HFFc6 (cell line): ENCODE data around the gene GPAM. TPM values are rescaled to one million over a fixed set of nuclear protein-coding genes. Genes with fewer than 3 reads are reported as not detected.

Experiments
- DNase-seq: peaks from one replicate; pipeline ENCODE4 v3.0.0-alpha.2; 2018
- H3K27ac Mint-ChIP-seq: 2 replicates; pipeline ENCODE4 v1.8.0; 2020; ENCODE audit warnings: mild to moderate bottlenecking, mixed read lengths
- H3K27me3 Mint-ChIP-seq: 2 replicates; pipeline ENCODE4 v1.8.0; 2021; ENCODE audit warnings: mild to moderate bottlenecking, moderate library complexity, mixed read lengths; ENCODE audit not compliant: insufficient read depth
- H3K36me3 Mint-ChIP-seq: 2 replicates; pipeline ENCODE4 v1.8.0; 2021; ENCODE audit warnings: low read depth, mixed read lengths
- H3K4me1 Mint-ChIP-seq: 2 replicates; pipeline ENCODE4 v1.8.0; 2020; ENCODE audit warnings: low read depth, mixed read lengths
- H3K4me3 Mint-ChIP-seq: 2 replicates; pipeline ENCODE4 v1.8.0; 2020; ENCODE audit warnings: mild to moderate bottlenecking, moderate library complexity, mixed read lengths
- H3K9me3 Mint-ChIP-seq: 2 replicates; pipeline ENCODE4 v1.8.0; 2020; ENCODE audit warnings: mild to moderate bottlenecking, mixed read lengths
- CTCF ChIP-seq: fragments of 200-600 bp; sonication (generic); IDR thresholded peaks from 2 replicates; pipeline ENCODE4 v1.5.0; 2021; ENCODE audit warnings: antibody characterized with exemption, mild to moderate bottlenecking
- long read RNA-seq: library from polyadenylated mRNA; unstranded; transcript quantifications from one replicate; pipeline ENCODE4 v2.0.0, GENCODE V29; 2019
- total RNA-seq, 6 experiments: library from RNA; stranded (reverse); fragmentation: NEBNext Ultra II Directional; extraction: Animal tissue kit (Norgen Biotek cat#: 25700); gene quantifications; 2 replicates in 1 of 6; 3 replicates in 5 of 6; pipeline ENCODE4 v1.2.3, GENCODE V29; 2021

GPAM gene
- 10 to 100 TPM in 5 of 6 experiments, 1 to 10 TPM in 1; 7.4 to 14.7 (median 11.4) TPM for total RNA-seq
- long read RNA-seq, full-length matches to known transcripts, result 1 of 4 reads
- long read RNA-seq, partial matches to known transcripts, result 1 of 4 reads
- long read RNA-seq, other reads (novel, unspliced or antisense), result 2 of 4 reads

- DNase-seq, result peak; percentile 88
- peaks cover 8% of the 10 kb centered on the region; the same call in 1 of the 2 replicates for H3K36me3 Mint-ChIP-seq
- peak within 1 kb of the TSS; percentile 92 for H3K27ac Mint-ChIP-seq
- H3K4me3 Mint-ChIP-seq, result peak within 1 kb of the TSS; percentile 90
- no peak for TF ChIP-seq CTCF
- H3K27me3 Mint-ChIP-seq, result peaks cover 3% of the 10 kb centered on the region
- peaks cover 24% of the 10 kb centered on the region for H3K4me1 Mint-ChIP-seq
- H3K9me3 Mint-ChIP-seq, result peaks cover 11% of the 10 kb centered on the region
These were observed at the start of gene GPAM for GRCh38 chr10:112183329-112184051. GPAM (minus strand) TSS chr10:112183765; CDS start chr10:112181784, 1,981 bp downstream.

- no peak overlapping the region for H3K4me3 Mint-ChIP-seq
- no peaks in the 10 kb centered on the region for H3K36me3 Mint-ChIP-seq
- TF ChIP-seq CTCF, result no peak
- no peak overlapping the region for H3K27ac Mint-ChIP-seq
- H3K4me1 Mint-ChIP-seq, result peaks cover 65% of the 10 kb centered on the region
- H3K9me3 Mint-ChIP-seq, result no peaks in the 10 kb centered on the region
- DNase-seq, result no peak
- H3K27me3 Mint-ChIP-seq, result peaks cover 5% of the 10 kb centered on the region
These were observed 49.1 kb upstream of the GPAM start for GRCh38 chr10:112232670-112233069.

GRCh38 chr10:112231602-112232400, 48.2 kb upstream of the GPAM start:
- no peak for TF ChIP-seq CTCF
- Mint-ChIP-seq H3K36me3 (0 out of 2 replicates have a peak, but pooled peaks cover 4% of the 10 kb centered on the region), H3K27me3 (peaks cover 7% of the 10 kb centered on the region), H3K4me1 (peaks cover 74% of the 10 kb centered on the region), H3K27ac (peak overlapping the region; percentile 22), H3K9me3 (no peaks in the 10 kb centered on the region; the same call in 1 of the 2 replicates), H3K4me3 (no peak overlapping the region)
- DNase-seq, result no peak

GRCh38 chr10:112230325-112230988, 46.9 kb upstream of the GPAM start:
- H3K4me3 Mint-ChIP-seq, result peak overlapping the region; percentile 61; the same call in 1 of the 2 replicates
- H3K36me3 Mint-ChIP-seq, result 0 out of 2 replicates have a peak, but pooled peaks cover 4% of the 10 kb centered on the region
- H3K4me1 Mint-ChIP-seq, result peaks cover 63% of the 10 kb centered on the region
- TF ChIP-seq CTCF, result no peak
- peaks cover 11% of the 10 kb centered on the region for H3K27me3 Mint-ChIP-seq
- peak overlapping the region; percentile 76 for H3K27ac Mint-ChIP-seq
- peaks cover 5% of the 10 kb centered on the region for H3K9me3 Mint-ChIP-seq
- no peak for DNase-seq

GRCh38 chr10:112229901-112230300, 46.3 kb upstream of the GPAM start:
- Mint-ChIP-seq H3K27me3 (peaks cover 12% of the 10 kb centered on the region; the same call in 1 of the 2 replicates), H3K9me3 (peaks cover 5% of the 10 kb centered on the region), H3K4me3 (peak overlapping the region; percentile 61; the same call in 1 of the 2 replicates), H3K36me3 (0 out of 2 replicates have a peak, but pooled peaks cover 4% of the 10 kb centered on the region), H3K4me1 (peaks cover 57% of the 10 kb centered on the region), H3K27ac (peak overlapping the region; percentile 76)
- no peak for TF ChIP-seq CTCF
- no peak for DNase-seq
